Aortic smooth muscle cell (primary cell): Measurements from ENCODE around the gene ZBTB14. TPM values are rescaled to one million over a fixed set of nuclear protein-coding genes. Genes with fewer than 3 reads are reported as not detected.

ENCODE experiments used
- total RNA-seq: library from RNA; depleted of rRNA; stranded (reverse); fragments of >200 nt; gene quantifications from 2 replicates; pipeline ENCODE4 v1.2.3, GENCODE V29; 2014

ZBTB14 gene
- 9.6 and 9.8 TPM in 2 replicates for total RNA-seq

GRCh38 chr18:5295231-5295920, at the start of gene ZBTB14:
TSS of gene ZBTB14 (minus strand) at chr18:5295726. CDS start at chr18:5293246, 2,480 bp downstream.

Other genes with a start within 250 kb of the ZBTB14 start
- gene AKAIN1, start 98.5 kb downstream of the ZBTB14 start, total RNA-seq: not detected in 2 replicates
- 2.9 and 3.7 TPM in 2 replicates for gene EPB41L3, start 248.3 kb upstream of the ZBTB14 start, total RNA-seq